Measurements from ENCODE around the gene SGSH. TPM values are rescaled to one million over a fixed set of nuclear protein-coding genes. Genes with fewer than 3 reads are reported as not detected.

The SGSH gene
- total RNA-seq, 4 donors from 2014 or later, result 27.0 to 79.3 (median 31.2) TPM

DNA sequence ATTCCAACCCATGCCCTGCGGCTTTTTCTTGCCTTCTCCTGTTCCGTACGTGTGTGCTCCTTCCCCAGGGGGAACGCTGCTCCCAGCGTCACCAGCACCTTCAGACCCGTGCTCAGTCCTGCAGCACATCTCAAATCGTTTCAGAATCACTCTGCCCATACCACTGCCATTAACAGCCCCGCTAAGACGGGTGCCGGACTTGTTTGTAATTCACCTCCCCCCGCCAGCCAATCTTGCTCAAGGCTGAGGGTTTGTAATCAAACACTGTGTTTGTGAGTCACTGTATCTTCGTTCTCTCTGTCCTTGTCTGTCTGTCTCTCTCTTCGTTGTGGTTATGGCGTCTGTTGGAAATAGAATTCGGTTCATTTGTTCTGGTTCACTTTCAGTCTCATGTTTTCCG is 33.0 kb downstream of the SGSH start:
- peak overlapping the region; percentile 77 for H3K27ac ChIP-seq
- no peak for DNase-seq (ENCODE audit: low spot score in 2 of 2)
- peaks cover 34% of the 10 kb centered on the region for H3K4me1 ChIP-seq
- TF ChIP-seq, protein P1, sequence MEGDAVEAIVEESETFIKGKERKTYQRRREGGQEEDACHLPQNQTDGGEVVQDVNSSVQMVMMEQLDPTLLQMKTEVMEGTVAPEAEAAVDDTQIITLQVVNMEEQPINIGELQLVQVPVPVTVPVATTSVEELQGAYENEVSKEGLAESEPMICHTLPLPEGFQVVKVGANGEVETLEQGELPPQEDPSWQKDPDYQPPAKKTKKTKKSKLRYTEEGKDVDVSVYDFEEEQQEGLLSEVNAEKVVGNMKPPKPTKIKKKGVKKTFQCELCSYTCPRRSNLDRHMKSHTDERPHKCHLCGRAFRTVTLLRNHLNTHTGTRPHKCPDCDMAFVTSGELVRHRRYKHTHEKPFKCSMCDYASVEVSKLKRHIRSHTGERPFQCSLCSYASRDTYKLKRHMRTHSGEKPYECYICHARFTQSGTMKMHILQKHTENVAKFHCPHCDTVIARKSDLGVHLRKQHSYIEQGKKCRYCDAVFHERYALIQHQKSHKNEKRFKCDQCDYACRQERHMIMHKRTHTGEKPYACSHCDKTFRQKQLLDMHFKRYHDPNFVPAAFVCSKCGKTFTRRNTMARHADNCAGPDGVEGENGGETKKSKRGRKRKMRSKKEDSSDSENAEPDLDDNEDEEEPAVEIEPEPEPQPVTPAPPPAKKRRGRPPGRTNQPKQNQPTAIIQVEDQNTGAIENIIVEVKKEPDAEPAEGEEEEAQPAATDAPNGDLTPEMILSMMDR (IDR thresholded peaks at IDR 0.05), result no peak
- TF ChIP-seq POLR2AphosphoS5 (IDR thresholded peaks at IDR 0.05) (no peak), POLR2A (IDR thresholded peaks at IDR 0.05) (no peak), EP300 (IDR thresholded peaks at IDR 0.05) (no peak)
- peak overlapping the region; percentile 37 for H3K4me3 ChIP-seq
- H3K9me3 ChIP-seq, result no peaks in the 10 kb centered on the region
- WGBS, result 51% methylated on average over 16 of the region's 16 CpGs
- H3K27me3 ChIP-seq, result no peaks in the 10 kb centered on the region
- H3K36me3 ChIP-seq, result peaks cover 4% of the 10 kb centered on the region

DNA sequence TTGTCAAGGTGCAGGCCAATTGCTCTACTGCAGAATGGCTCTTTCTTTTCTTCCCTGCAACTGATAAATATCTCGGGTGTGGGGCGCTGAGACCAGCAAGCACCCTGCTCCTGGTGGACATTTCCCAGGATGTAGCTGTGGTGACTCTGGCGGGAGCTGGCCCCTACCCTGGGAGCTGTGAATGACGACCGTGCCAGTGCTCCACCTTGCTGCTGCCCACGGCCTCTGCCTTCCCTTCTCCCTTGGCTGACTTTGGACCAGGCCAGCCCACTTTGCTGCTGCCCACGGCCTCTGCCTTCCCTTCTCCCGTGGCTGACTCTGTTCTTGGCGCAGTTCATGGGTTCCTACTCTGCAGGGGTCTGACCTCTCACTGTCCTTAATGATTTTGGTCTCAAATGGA is 34.2 kb downstream of the SGSH start:
- WGBS, result 90% methylated on average over 9 of the region's 9 CpGs
- DNase-seq (ENCODE audit: low spot score in 2 of 2), result no peak
- Histone ChIP-seq H3K36me3 (peaks cover 4% of the 10 kb centered on the region), H3K4me3 (no peak overlapping the region), H3K4me1 (peaks cover 23% of the 10 kb centered on the region), H3K9me3 (no peaks in the 10 kb centered on the region), H3K27me3 (no peaks in the 10 kb centered on the region), H3K27ac (no peak overlapping the region)
- TF ChIP-seq EP300 (IDR thresholded peaks at IDR 0.05), result no peak
- no peak for TF ChIP-seq POLR2A (IDR thresholded peaks at IDR 0.05)
- TF ChIP-seq, protein P1 (IDR thresholded peaks at IDR 0.05), result no peak
- TF ChIP-seq POLR2AphosphoS5 (IDR thresholded peaks at IDR 0.05), result no peak

DNA sequence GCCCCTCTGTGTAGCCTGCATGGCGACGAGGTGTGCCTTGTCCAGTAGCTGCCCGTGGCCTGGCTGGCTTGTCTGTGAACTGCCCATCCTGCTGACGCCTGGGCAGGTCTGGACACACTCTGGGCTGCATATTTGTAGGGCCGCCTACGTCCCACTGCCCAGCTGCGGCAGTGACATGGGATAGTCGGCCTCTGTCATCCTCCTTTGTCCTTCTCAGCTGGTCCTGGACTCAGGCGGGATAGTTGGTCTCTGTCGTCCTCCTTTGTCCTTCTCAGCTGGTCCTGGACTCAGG is 35.8 kb downstream of the SGSH start:
- H3K4me1 ChIP-seq, result peaks cover 19% of the 10 kb centered on the region
- peaks cover 4% of the 10 kb centered on the region for H3K36me3 ChIP-seq
- no peak overlapping the region for H3K27ac ChIP-seq
- TF ChIP-seq, protein P1 (IDR thresholded peaks at IDR 0.05), result no peak
- TF ChIP-seq POLR2A (IDR thresholded peaks at IDR 0.05), result no peak
- no peak for TF ChIP-seq EP300 (IDR thresholded peaks at IDR 0.05)
- no peak for TF ChIP-seq POLR2AphosphoS5 (IDR thresholded peaks at IDR 0.05)
- no peaks in the 10 kb centered on the region for H3K27me3 ChIP-seq
- WGBS, result 90% methylated on average over 10 of the region's 10 CpGs
- no peaks in the 10 kb centered on the region for H3K9me3 ChIP-seq
- no peak for DNase-seq (ENCODE audit: low spot score in 2 of 2)
- H3K4me3 ChIP-seq, result no peak overlapping the region

DNA sequence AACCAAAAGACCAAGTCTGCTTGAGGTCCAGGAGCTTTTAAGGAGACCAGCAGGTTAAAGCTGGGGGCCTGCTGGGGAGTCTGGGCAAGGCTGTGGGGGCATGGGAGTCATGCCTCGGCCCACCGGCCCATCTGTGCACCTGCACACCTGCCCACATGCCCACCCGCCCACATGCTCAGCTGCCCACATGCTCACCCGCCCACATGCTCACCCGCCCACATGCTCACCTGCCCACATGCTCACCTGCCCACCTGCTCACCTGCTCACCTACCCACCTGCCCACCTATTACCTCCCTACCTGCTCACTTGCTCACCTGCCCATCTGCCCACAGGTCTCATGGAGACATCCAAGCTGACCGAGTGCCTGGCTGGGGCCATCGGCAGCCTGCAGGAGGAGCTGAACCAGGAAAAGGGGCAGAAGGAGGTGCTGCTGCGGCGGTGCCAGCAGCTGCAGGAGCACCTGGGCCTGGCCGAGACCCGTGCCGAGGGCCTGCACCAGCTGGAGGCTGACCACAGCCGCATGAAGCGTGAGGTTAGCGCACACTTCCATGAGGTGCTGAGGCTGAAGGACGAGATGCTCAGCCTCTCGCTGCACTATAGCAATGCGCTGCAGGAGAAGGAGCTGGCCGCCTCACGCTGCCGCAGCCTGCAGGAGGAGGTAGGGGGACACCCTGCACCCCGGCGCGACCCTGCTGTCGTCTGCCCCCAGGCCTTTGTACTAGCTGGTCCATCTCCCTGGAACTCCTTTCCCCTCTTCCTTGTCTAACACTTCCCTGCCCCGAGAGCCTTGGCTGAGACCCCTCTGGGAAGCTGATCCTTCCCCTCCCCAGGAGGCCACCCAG is 36.3 kb downstream of the SGSH start:
- Histone ChIP-seq H3K27ac (no peak overlapping the region), H3K36me3 (peaks cover 4% of the 10 kb centered on the region), H3K4me1 (peaks cover 19% of the 10 kb centered on the region), H3K9me3 (no peaks in the 10 kb centered on the region), H3K27me3 (no peaks in the 10 kb centered on the region), H3K4me3 (no peak overlapping the region)
- TF ChIP-seq, protein P1 (IDR thresholded peaks at IDR 0.05), result no peak
- TF ChIP-seq POLR2A (IDR thresholded peaks at IDR 0.05) (no peak), EP300 (IDR thresholded peaks at IDR 0.05) (no peak), POLR2AphosphoS5 (IDR thresholded peaks at IDR 0.05) (no peak)
- DNase-seq (ENCODE audit: low spot score in 2 of 2), result no peak
- WGBS, result 85% methylated on average over 14 of the region's 26 CpGs

DNA sequence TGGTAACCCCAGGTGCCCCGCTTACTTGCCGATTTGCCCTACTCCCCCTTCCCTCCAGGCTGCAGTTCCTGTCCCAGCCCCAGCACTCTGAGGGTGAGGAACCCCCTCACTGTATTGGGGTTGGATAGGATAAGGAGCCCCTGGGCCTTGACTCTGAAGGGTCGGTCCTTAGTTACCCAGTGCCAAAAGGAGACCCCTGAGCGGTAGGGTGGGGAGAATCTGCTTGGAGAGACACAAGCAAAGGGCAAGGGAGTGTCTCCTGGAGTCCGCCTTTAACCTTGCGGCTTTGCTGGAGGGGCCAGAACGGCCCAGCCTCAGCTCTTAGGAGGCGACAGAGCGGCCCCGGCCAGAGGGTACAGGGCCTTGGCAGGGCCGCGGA is 37.3 kb downstream of the SGSH start:
- no peak for DNase-seq (ENCODE audit: low spot score in 2 of 2)
- no peak overlapping the region for H3K4me3 ChIP-seq
- TF ChIP-seq POLR2A (IDR thresholded peaks at IDR 0.05), result no peak
- TF ChIP-seq, protein P1 (IDR thresholded peaks at IDR 0.05), result no peak
- TF ChIP-seq POLR2AphosphoS5 (IDR thresholded peaks at IDR 0.05), result no peak
- no peak for TF ChIP-seq EP300 (IDR thresholded peaks at IDR 0.05)
- no peak overlapping the region for H3K27ac ChIP-seq
- H3K36me3 ChIP-seq, result peaks cover 4% of the 10 kb centered on the region
- no peaks in the 10 kb centered on the region for H3K9me3 ChIP-seq
- no peaks in the 10 kb centered on the region for H3K27me3 ChIP-seq
- H3K4me1 ChIP-seq, result peaks cover 13% of the 10 kb centered on the region
- WGBS, result 89% methylated on average over 11 of the region's 12 CpGs

Measured in suprapubic skin (tissue), 4 donors.